HepG2 (cell line): ENCODE measurements around the gene DYNC2I2. TPM values are rescaled to one million over a fixed set of nuclear protein-coding genes. Genes with fewer than 3 reads are reported as not detected.

ENCODE experiments used
- AGO2 ChIP-seq: fragments of 200-400 bp; formaldehyde crosslinking; optimal IDR thresholded peaks from 2 replicates; pipeline ENCODE3; 2017; ENCODE audit warnings: mild to moderate bottlenecking, low read depth, low read length, moderate library complexity
- FLYWCH1 ChIP-seq: sonication (generic); formaldehyde crosslinking; IDR thresholded peaks from 2 replicates; pipeline ENCODE4 v1.8.1; 2023; ENCODE audit warnings: mild to moderate bottlenecking, missing genetic modification reagents
- HMG20B ChIP-seq: conservative IDR thresholded peaks from 2 replicates; pipeline ENCODE4 v1.6.1; 2016; ENCODE audit warnings: missing genetic modification reagents, missing compliant biosample characterization
- MED13 ChIP-seq: sonication (generic); formaldehyde crosslinking; IDR thresholded peaks from 2 replicates; pipeline ENCODE4 v1.5.0; 2020; ENCODE audit warnings: missing genetic modification reagents
- NAIF1 ChIP-seq: sonication (generic); formaldehyde crosslinking; IDR thresholded peaks from 2 replicates; pipeline ENCODE4 v1.5.0; 2020; ENCODE audit warnings: mild to moderate bottlenecking, missing genetic modification reagents, borderline replicate concordance
- POLR2G ChIP-seq: fragments of 200-400 bp; formaldehyde crosslinking; IDR thresholded peaks from 2 replicates; pipeline ENCODE4 v1.6.1; 2018; ENCODE audit warnings: mild to moderate bottlenecking, low read depth, low read length, moderate library complexity
- ZFP62 ChIP-seq: sonication (generic); formaldehyde crosslinking; IDR thresholded peaks from 2 replicates; pipeline ENCODE4 v1.4.0; 2020; ENCODE audit warnings: missing genetic modification reagents
- ZFX ChIP-seq: sonication (generic); formaldehyde crosslinking; IDR thresholded peaks from 2 replicates; pipeline ENCODE4 v1.4.0; 2020; ENCODE audit warnings: mild to moderate bottlenecking, low read depth, missing genetic modification reagents, moderate library complexity
- ZNF230 ChIP-seq: sonication (generic); formaldehyde crosslinking; IDR thresholded peaks from 2 replicates; pipeline ENCODE4 v1.4.0; 2020; ENCODE audit warnings: mild to moderate bottlenecking, missing genetic modification reagents
- polyA plus RNA-seq, 8 experiments: library from polyadenylated mRNA; depleted of rRNA in 3 of 8; stranded (reverse) in 7 of 8; unstranded in 1 of 8; fragments of >200 nt; fragmentation: Illumina TruSeq in 4 of 8; extraction: Trizol in 4 of 8; gene quantifications; 2 replicates each; pipeline versions ENCODE4 v1.2.1 to v1.2.3, GENCODE V29; 2011 to 2016; ENCODE audit warnings: low read depth in 4 of 8, missing spikeins in 1 of 8, mixed read lengths in 1 of 8; ENCODE audit not compliant: insufficient read depth in 1 of 8
- total RNA-seq, 5 experiments: library from RNA; depleted of rRNA; stranded (reverse); fragments of >200 nt; fragmentation: Illumina TruSeq; extraction: Trizol; gene quantifications; 2 replicates each; pipeline ENCODE4 v1.2.3, GENCODE V29; 2016; ENCODE audit warnings: low read depth in 1 of 5
- TF ChIP-seq, protein P1 (sequence below), 2 experiments: sonication (generic) in 1 of 2; formaldehyde crosslinking in 1 of 2; IDR thresholded peaks; 2 replicates each; pipeline versions ENCODE4 v1.5.1 to v1.6.1; 2011 to 2020; ENCODE audit warnings: borderline replicate concordance in 1 of 2, low read depth in 1 of 2, low read length in 1 of 2, mild to moderate bottlenecking in 1 of 2, missing genetic modification reagents in 1 of 2, moderate library complexity in 1 of 2
- TF ChIP-seq, protein P2 (sequence below): sonication (generic); formaldehyde crosslinking; IDR thresholded peaks from 2 replicates; pipeline ENCODE4 v1.4.0; 2020; ENCODE audit warnings: mild to moderate bottlenecking, missing genetic modification reagents
- TF ChIP-seq, protein P3 (sequence below): sonication (generic); formaldehyde crosslinking; IDR thresholded peaks from 2 replicates; pipeline ENCODE4 v1.5.1; 2020; ENCODE audit warnings: missing genetic modification reagents, mild to moderate bottlenecking, borderline replicate concordance
- TF ChIP-seq, protein P4 (sequence below): IDR thresholded peaks from 2 replicates; pipeline ENCODE4 v1.4.0; 2020; ENCODE audit warnings: mild to moderate bottlenecking, missing genetic modification reagents
- TF ChIP-seq, protein P5 (sequence below): sonication (generic); formaldehyde crosslinking; IDR thresholded peaks from 2 replicates; pipeline ENCODE4 v1.4.0; 2020; ENCODE audit warnings: mild to moderate bottlenecking, missing genetic modification reagents
- TF ChIP-seq, protein P6 (sequence below): sonication (generic); formaldehyde crosslinking; IDR thresholded peaks from 2 replicates; pipeline ENCODE4 v1.4.0; 2020; ENCODE audit warnings: mild to moderate bottlenecking, missing genetic modification reagents

The DYNC2I2 gene
- total and polyA plus RNA-seq, 2 of the 13 experiments (the other 11 are each of a cell fraction or from before 2014, with no cell fraction given), result 13.7 to 40.2 TPM

DNA sequence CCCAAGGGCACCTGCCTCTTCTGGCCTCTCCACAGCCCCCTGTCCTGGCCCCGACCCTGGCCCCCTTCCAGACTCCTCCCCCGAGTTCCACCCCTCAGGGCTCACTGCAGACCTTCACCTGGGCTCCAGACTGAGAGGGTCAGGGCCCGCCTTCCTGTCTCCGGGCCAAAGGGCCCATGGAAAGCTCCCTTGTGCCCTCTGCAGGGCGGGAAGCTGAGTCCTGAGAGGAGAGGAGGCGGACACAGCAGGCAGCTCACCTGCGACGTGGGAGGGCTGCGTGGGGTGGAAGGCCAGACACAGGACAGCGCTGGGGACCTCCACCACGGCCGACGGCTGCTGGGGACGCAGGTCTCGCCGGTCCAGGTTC lies 20.6 kb downstream of the DYNC2I2 start (continued):
- TF ChIP-seq, protein P1, sequence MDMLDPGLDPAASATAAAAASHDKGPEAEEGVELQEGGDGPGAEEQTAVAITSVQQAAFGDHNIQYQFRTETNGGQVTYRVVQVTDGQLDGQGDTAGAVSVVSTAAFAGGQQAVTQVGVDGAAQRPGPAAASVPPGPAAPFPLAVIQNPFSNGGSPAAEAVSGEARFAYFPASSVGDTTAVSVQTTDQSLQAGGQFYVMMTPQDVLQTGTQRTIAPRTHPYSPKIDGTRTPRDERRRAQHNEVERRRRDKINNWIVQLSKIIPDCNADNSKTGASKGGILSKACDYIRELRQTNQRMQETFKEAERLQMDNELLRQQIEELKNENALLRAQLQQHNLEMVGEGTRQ (IDR thresholded peaks at IDR 0.05; ENCODE audit: low read depth, low read length), result no peak
- TF ChIP-seq, protein P1 (CRISPR knock-in tag; IDR thresholded peaks at IDR 0.05; ENCODE audit: borderline replicate concordance), result no peak
- TF ChIP-seq, protein P2, sequence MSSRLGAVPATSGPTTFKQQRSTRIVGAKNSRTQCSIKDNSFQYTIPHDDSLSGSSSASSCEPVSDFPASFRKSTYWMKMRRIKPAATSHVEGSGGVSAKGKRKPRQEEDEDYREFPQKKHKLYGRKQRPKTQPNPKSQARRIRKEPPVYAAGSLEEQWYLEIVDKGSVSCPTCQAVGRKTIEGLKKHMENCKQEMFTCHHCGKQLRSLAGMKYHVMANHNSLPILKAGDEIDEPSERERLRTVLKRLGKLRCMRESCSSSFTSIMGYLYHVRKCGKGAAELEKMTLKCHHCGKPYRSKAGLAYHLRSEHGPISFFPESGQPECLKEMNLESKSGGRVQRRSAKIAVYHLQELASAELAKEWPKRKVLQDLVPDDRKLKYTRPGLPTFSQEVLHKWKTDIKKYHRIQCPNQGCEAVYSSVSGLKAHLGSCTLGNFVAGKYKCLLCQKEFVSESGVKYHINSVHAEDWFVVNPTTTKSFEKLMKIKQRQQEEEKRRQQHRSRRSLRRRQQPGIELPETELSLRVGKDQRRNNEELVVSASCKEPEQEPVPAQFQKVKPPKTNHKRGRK (CRISPR knock-in tag), result no peak
- no peak for TF ChIP-seq ZFX (CRISPR knock-in tag)
- no peak for TF ChIP-seq ZFP62 (CRISPR knock-in tag)
- TF ChIP-seq ZNF230 (CRISPR knock-in tag), result no peak
- no peak for TF ChIP-seq NAIF1 (CRISPR knock-in tag)
- TF ChIP-seq HMG20B, result no peak
- TF ChIP-seq AGO2, result no peak
- TF ChIP-seq MED13, result no peak
- TF ChIP-seq FLYWCH1 (CRISPR knock-in tag), result no peak
- TF ChIP-seq, protein P3, sequence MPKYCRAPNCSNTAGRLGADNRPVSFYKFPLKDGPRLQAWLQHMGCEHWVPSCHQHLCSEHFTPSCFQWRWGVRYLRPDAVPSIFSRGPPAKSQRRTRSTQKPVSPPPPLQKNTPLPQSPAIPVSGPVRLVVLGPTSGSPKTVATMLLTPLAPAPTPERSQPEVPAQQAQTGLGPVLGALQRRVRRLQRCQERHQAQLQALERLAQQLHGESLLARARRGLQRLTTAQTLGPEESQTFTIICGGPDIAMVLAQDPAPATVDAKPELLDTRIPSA (CRISPR knock-in tag), result no peak
- TF ChIP-seq, protein P4, sequence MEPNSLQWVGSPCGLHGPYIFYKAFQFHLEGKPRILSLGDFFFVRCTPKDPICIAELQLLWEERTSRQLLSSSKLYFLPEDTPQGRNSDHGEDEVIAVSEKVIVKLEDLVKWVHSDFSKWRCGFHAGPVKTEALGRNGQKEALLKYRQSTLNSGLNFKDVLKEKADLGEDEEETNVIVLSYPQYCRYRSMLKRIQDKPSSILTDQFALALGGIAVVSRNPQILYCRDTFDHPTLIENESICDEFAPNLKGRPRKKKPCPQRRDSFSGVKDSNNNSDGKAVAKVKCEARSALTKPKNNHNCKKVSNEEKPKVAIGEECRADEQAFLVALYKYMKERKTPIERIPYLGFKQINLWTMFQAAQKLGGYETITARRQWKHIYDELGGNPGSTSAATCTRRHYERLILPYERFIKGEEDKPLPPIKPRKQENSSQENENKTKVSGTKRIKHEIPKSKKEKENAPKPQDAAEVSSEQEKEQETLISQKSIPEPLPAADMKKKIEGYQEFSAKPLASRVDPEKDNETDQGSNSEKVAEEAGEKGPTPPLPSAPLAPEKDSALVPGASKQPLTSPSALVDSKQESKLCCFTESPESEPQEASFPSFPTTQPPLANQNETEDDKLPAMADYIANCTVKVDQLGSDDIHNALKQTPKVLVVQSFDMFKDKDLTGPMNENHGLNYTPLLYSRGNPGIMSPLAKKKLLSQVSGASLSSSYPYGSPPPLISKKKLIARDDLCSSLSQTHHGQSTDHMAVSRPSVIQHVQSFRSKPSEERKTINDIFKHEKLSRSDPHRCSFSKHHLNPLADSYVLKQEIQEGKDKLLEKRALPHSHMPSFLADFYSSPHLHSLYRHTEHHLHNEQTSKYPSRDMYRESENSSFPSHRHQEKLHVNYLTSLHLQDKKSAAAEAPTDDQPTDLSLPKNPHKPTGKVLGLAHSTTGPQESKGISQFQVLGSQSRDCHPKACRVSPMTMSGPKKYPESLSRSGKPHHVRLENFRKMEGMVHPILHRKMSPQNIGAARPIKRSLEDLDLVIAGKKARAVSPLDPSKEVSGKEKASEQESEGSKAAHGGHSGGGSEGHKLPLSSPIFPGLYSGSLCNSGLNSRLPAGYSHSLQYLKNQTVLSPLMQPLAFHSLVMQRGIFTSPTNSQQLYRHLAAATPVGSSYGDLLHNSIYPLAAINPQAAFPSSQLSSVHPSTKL (CRISPR knock-in tag), result no peak
- TF ChIP-seq, protein P5, sequence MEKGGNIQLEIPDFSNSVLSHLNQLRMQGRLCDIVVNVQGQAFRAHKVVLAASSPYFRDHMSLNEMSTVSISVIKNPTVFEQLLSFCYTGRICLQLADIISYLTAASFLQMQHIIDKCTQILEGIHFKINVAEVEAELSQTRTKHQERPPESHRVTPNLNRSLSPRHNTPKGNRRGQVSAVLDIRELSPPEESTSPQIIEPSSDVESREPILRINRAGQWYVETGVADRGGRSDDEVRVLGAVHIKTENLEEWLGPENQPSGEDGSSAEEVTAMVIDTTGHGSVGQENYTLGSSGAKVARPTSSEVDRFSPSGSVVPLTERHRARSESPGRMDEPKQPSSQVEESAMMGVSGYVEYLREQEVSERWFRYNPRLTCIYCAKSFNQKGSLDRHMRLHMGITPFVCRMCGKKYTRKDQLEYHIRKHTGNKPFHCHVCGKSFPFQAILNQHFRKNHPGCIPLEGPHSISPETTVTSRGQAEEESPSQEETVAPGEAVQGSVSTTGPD (CRISPR knock-in tag), result no peak
- TF ChIP-seq, protein P6, sequence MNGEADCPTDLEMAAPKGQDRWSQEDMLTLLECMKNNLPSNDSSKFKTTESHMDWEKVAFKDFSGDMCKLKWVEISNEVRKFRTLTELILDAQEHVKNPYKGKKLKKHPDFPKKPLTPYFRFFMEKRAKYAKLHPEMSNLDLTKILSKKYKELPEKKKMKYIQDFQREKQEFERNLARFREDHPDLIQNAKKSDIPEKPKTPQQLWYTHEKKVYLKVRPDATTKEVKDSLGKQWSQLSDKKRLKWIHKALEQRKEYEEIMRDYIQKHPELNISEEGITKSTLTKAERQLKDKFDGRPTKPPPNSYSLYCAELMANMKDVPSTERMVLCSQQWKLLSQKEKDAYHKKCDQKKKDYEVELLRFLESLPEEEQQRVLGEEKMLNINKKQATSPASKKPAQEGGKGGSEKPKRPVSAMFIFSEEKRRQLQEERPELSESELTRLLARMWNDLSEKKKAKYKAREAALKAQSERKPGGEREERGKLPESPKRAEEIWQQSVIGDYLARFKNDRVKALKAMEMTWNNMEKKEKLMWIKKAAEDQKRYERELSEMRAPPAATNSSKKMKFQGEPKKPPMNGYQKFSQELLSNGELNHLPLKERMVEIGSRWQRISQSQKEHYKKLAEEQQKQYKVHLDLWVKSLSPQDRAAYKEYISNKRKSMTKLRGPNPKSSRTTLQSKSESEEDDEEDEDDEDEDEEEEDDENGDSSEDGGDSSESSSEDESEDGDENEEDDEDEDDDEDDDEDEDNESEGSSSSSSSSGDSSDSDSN (CRISPR knock-in tag), result no peak
- TF ChIP-seq POLR2G, result no peak
- TF ChIP-seq, all 625 proteins: peak for 53
